ENCODE results near the gene MCTP1.

Gene MCTP1

GRCh38 chr5:95072281-95072680, 212.6 kb downstream of the MCTP1 start:
- DNase-seq (ENCODE audit: low read depth in 2 of 2), result no peak

- no peak for DNase-seq (ENCODE audit: low read depth in 2 of 2)
Observed at GRCh38 chr5:95070866-95071265, 214.0 kb downstream of the MCTP1 start.

- DNase-seq (ENCODE audit: low read depth in 2 of 2), result no peak
Observed at GRCh38 chr5:95070453-95070852, 214.4 kb downstream of the MCTP1 start.

GRCh38 chr5:95069948-95070347, 214.9 kb downstream of the MCTP1 start:
- DNase-seq (ENCODE audit: low read depth in 2 of 2), result no peak

- no peak for DNase-seq (ENCODE audit: low read depth in 2 of 2)
Observed at GRCh38 chr5:95069021-95069420, 215.9 kb downstream of the MCTP1 start.

- no peak for DNase-seq (ENCODE audit: low read depth in 2 of 2)
Observed at GRCh38 chr5:95068289-95068910, 216.5 kb downstream of the MCTP1 start.

GRCh38 chr5:95066048-95066447, 218.8 kb downstream of the MCTP1 start:
- no peak for DNase-seq (ENCODE audit: low read depth in 2 of 2)

GRCh38 chr5:95063492-95063891, 221.4 kb downstream of the MCTP1 start:
- DNase-seq (ENCODE audit: low read depth in 2 of 2), result no peak

- no peak for DNase-seq (ENCODE audit: low read depth in 2 of 2)
Observed at GRCh38 chr5:95060098-95060497, 224.8 kb downstream of the MCTP1 start.

GRCh38 chr5:95059636-95060035, 225.3 kb downstream of the MCTP1 start:
- DNase-seq (ENCODE audit: low read depth in 2 of 2), result no peak

GRCh38 chr5:95057615-95058014, 227.3 kb downstream of the MCTP1 start:
- DNase-seq (ENCODE audit: low read depth in 2 of 2), result no peak

- DNase-seq (ENCODE audit: low read depth in 2 of 2), result no peak
Observed at GRCh38 chr5:95053253-95053652, 231.6 kb downstream of the MCTP1 start.

- no peak for DNase-seq (ENCODE audit: low read depth in 2 of 2)
Observed at GRCh38 chr5:95050708-95051107, 234.2 kb downstream of the MCTP1 start.

GRCh38 chr5:95048628-95049027, 236.3 kb downstream of the MCTP1 start:
- no peak for DNase-seq (ENCODE audit: low read depth in 2 of 2)

GRCh38 chr5:95045181-95045965, 239.5 kb downstream of the MCTP1 start:
- DNase-seq (ENCODE audit: low read depth in 2 of 2), result no peak

GRCh38 chr5:95044096-95044495, 240.8 kb downstream of the MCTP1 start:
- DNase-seq (ENCODE audit: low read depth in 2 of 2), result no peak

- no peak for DNase-seq (ENCODE audit: low read depth in 2 of 2)
Observed at GRCh38 chr5:95043648-95044047, 241.2 kb downstream of the MCTP1 start.

GRCh38 chr5:95043234-95043633, 241.7 kb downstream of the MCTP1 start:
- DNase-seq (ENCODE audit: low read depth in 2 of 2), result no peak

GRCh38 chr5:95042037-95042436, 242.9 kb downstream of the MCTP1 start:
- DNase-seq (ENCODE audit: low read depth in 2 of 2), result no peak

GRCh38 chr5:95035891-95036685, 248.8 kb downstream of the MCTP1 start:
- DNase-seq (ENCODE audit: low read depth in 2 of 2), result no peak

GRCh38 chr5:95032801-95033200, 252.1 kb downstream of the MCTP1 start:
- DNase-seq (ENCODE audit: low read depth in 2 of 2), result no peak

GRCh38 chr5:95029569-95030366, 255.1 kb downstream of the MCTP1 start:
- no peak for DNase-seq (ENCODE audit: low read depth in 2 of 2)

Measured in activated CD8-positive, alpha-beta memory T cell treated with anti-CD3 and anti-CD28 coated beads for 4 hours (primary cell).